ENCODE results near the gene HTR4. TPM values are rescaled to one million over a fixed set of nuclear protein-coding genes. Genes with fewer than 3 reads are reported as not detected.
"Not testable (repeated sequence)": the region's sequence is repeated elsewhere in the genome, so short reads cannot be mapped to it uniquely, and the experiment has no call there.

The HTR4 gene
- polyA plus RNA-seq, 3 donors = 0.07 to 0.11 TPM; not detected in 1

GRCh38 chr5:148673704-148674103, 19.4 kb upstream of the HTR4 start:
- not testable (repeated sequence) for DNase-seq (ENCODE audit: extremely low read depth in 1 of 11, low read depth in 9 of 11, low spot score in 4 of 11)

DNA sequence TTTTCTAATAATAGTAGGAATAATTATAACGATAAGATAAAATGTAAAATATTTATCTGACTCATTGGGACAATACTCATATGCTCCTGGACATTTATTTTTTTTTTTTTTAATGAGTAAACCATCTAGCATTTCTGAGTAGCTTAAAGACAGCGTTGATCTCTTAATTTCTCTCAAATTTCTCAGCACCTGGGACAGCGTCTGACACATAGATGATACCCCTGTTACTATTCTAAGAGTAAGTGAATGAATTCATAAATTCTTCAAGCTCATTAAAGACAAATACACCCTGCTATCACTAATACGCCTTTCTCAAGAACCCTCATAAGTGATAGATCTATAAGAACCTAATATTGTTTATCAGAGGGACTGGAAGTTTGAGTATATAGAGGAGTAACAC, 12.0 kb upstream of the HTR4 start:
- DNase-seq (ENCODE audit: extremely low read depth in 1 of 11, low read depth in 9 of 11, low spot score in 4 of 11) = no peak

DNA sequence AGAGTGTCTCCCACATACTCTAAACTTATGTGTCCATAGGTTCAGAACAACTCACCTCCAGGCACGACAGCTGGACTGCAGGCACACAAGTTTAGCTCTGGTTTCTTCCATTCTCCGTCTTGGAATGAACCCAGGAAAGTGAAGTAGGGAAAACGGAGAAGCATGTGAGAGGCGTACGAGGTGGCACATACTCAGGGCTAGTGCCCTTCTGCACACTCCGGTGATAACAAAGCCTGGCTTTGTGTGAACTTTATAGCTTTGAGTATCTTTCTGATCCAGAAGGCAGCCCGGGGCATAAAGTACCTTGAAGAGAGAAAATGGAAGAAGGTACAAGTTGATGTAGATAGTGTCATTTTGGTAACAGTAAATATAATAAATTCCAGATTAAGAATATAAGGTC, 11.1 kb upstream of the HTR4 start:
- no peak for DNase-seq (ENCODE audit: extremely low read depth in 1 of 11, low read depth in 9 of 11, low spot score in 4 of 11)

GRCh38 chr5:148663509-148663908, 9.2 kb upstream of the HTR4 start:
- DNase-seq (ENCODE audit: extremely low read depth in 1 of 11, low read depth in 9 of 11, low spot score in 4 of 11) = no peak

GRCh38 chr5:148660346-148660660, 6.0 kb upstream of the HTR4 start:
- DNase-seq (ENCODE audit: extremely low read depth in 1 of 11, low read depth in 9 of 11, low spot score in 4 of 11) = no peak

DNA sequence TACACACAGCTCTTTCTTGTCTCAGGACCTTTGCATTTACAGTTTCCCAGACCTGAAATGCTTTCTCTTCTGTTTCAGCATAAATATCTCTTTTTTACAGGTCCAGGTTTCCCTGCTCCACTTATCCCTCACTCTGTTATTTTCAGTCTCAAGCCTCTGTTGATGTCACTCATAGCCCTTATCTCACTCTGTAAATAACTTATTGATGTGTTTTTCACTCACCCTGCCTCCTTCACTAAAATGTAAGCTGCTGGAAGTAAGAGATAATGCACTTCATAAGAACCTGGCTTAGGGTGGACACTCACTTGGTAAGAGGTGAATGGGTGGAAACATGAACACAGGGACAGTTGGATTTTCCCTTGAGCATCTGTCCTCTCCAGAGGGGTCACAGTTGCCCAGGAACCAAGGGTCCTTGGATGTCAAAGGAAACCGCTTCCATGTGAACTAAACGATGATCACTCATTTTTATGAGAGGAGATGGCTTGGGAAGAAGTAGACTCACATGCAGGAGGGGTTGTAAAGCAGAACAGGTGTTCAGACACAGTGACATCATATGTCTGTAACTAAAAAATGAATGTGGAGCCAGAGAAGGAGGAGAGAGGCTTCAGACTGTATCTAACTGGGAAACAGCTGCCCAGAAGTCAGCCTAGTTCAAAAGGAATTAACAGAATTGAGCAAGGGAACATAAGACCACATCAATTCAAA, 5.5 kb upstream of the HTR4 start:
- DNase-seq (ENCODE audit: extremely low read depth in 1 of 11, low read depth in 9 of 11, low spot score in 4 of 11) = no peak

DNA sequence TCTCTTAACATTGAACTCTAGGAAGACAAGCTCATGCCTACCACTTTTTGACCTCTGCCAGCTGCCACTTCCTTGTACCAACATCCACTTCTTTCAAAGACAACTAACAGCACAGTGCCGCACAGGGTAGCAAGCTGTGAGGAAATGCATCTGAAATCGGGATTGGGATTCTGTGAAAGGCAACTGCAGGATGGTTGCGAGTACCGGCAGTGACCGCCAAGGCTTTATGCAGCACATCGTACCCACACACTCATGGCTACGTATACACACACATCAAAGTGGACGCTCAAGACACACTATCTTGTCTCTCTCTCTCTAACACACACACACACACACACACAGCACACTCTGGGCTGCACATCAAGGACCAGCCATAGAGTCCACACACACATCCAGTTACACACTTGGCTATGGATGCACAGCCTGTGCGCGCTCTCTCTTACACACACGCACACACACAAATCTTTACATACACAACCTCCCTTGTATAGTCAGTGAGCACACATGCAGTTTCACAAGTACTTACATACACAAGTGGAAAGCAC, 964 bp downstream of the HTR4 start:
- DNase-seq (ENCODE audit: extremely low read depth in 1 of 11, low read depth in 9 of 11, low spot score in 4 of 11) = no peak

- DNase-seq (ENCODE audit: extremely low read depth in 1 of 11, low read depth in 9 of 11, low spot score in 4 of 11) = no peak
These were observed 2.8 kb downstream of the HTR4 start for GRCh38 chr5:148651528-148651927.

GRCh38 chr5:148645527-148645926, 8.8 kb downstream of the HTR4 start:
- DNase-seq (ENCODE audit: extremely low read depth in 1 of 11, low read depth in 9 of 11, low spot score in 4 of 11) = no peak

DNA sequence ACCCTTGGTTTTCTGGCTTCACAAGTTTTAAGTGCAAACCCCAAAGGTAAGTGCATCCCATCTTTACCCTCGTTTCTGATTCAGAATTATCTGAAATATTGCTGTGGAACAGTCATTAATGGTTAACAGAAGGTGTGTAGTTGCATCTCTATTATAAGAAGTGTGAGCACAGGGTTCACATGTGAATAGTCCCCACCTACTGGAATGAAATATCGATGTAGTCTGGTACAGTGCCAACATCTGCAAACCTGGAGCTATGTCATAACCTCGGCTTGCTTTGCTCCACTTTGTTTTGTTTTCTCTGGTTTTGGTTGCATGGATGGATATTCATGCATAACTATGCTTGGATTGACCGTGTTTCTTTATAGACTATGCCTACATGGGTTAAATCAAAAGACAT, 12.6 kb downstream of the HTR4 start:
- DNase-seq (ENCODE audit: extremely low read depth in 1 of 11, low read depth in 9 of 11, low spot score in 4 of 11) = no peak

DNA sequence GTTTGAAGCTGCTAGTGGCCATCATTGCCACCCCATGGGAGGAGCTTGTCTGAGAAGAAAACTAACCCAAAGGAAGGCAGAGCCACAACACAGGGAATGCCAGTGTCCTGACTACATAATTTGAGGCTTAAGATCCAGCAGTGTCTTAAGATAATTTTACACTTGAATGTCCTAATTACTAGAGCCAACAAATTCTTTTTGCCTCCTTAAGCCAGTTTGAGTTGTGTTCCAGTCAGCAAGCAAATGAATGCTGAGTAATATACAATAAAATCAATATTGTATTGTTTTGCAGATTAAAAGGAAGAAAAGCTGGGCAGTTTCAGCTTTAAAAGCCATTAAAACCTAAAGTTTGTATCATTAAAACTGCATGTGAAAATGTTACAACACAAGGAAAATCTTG, 13.9 kb downstream of the HTR4 start:
- no peak for DNase-seq (ENCODE audit: extremely low read depth in 1 of 11, low read depth in 9 of 11, low spot score in 4 of 11)

GRCh38 chr5:148639081-148639480, 15.2 kb downstream of the HTR4 start:
- DNase-seq (ENCODE audit: extremely low read depth in 1 of 11, low read depth in 9 of 11, low spot score in 4 of 11) = no peak

GRCh38 chr5:148636353-148636752, 18.0 kb downstream of the HTR4 start:
- no peak for DNase-seq (ENCODE audit: extremely low read depth in 1 of 11, low read depth in 9 of 11, low spot score in 4 of 11)

DNA sequence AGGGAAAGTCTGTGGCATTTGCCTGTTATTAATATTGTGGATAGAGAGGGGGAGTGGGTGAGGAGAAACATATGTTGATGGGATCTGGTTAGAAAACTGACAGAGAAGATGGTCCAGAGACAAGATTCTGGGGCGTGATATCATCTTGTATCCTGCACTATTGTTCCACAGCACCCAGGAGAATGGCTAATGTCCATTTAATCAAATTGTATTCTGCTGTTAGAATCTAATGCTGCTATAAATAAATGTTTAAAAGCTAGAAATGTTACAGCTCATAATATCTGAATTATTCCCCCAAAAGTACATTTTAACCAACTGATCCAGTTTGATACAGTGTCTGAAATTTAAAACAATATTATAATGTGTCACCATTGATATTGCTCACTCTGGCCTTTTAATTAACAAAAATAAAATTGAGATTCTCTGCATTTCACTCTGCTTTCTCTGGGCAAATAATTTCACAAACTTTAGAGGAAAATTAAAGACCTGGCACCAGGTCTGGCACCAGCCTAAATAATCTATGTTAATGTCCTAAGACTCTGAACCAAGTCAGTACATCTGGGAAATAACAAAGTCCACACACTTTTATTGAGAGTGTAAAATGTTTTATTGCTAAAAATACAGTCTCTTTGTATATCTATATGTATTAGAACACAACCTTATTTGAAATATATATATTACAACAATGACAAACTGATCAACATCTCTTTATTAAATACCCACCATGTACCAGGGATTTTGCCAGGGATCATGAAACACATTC, 18.8 kb downstream of the HTR4 start:
- DNase-seq (ENCODE audit: extremely low read depth in 1 of 11, low read depth in 9 of 11, low spot score in 4 of 11) = no peak

DNA sequence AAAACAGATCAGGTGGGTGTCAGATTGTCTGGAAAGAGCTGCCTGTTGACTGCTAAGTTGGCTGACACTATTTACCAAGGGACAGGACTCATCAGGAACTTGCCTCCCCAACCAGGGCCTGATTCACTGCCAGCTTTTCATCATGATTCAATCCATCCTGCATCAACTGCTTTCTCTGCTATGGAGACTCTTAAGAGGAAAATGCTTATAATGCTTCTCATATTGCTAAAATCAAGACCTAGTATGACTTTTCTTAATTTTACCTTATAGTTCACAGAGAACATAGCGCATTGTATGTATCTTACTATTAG, 21.3 kb downstream of the HTR4 start:
- DNase-seq (ENCODE audit: extremely low read depth in 1 of 11, low read depth in 9 of 11, low spot score in 4 of 11) = no peak

- DNase-seq (ENCODE audit: extremely low read depth in 1 of 11, low read depth in 9 of 11, low spot score in 4 of 11) = no peak
These were observed 21.9 kb downstream of the HTR4 start for GRCh38 chr5:148632255-148633066.

DNA sequence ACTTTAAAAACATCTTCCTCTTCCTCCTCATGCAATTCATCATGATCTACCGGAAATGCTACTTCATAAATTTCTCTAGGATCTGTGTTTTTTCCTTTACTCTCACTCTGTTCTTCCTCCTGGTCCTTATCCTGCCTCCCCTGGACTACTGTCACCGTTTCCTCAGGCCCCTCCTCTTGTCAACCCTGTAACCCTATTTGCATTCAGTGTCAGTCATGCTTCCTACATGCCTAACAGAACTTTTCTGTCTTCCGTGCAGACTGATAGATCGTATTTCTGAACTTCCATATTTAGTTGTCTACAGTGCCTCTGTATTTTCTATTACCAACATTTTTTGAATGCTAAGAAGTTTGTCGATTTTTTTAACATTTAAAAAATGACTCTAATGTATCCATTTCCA, 27.3 kb downstream of the HTR4 start:
- no peak for DNase-seq (ENCODE audit: extremely low read depth in 1 of 11, low read depth in 9 of 11, low spot score in 4 of 11)

GRCh38 chr5:148626081-148626613, 28.2 kb downstream of the HTR4 start:
- DNase-seq (ENCODE audit: extremely low read depth in 1 of 11, low read depth in 9 of 11, low spot score in 4 of 11) = no peak

DNA sequence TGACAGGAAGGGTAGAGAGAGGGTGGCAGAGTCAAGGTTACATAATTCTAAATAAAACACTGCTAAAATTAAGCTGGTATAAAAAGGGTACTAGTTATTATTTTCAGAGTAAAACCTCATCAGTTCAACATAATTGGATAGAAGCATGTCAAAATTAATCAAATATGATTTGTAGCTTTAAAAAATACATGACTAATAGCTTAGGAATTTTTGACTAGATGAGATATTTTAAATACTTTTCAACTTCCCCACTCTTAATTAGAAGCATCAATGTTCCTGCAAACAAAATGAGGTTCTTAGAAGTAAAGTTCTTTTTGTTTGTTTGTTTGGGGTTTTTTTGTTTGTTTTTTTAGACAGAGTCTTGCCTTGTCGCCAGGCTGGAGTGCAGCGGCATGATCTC, 29.1 kb downstream of the HTR4 start:
- DNase-seq (ENCODE audit: extremely low read depth in 1 of 11, low read depth in 9 of 11, low spot score in 4 of 11) = no peak

GRCh38 chr5:148623741-148624140, 30.6 kb downstream of the HTR4 start:
- no peak for DNase-seq (ENCODE audit: extremely low read depth in 1 of 11, low read depth in 9 of 11, low spot score in 4 of 11)
